Measurements from ENCODE around the gene GAL.
A peak's percentile ranks its signal among the peaks of the same experiment; 100 is the strongest.

The GAL gene

GRCh38 chr11:68683121-68683520, 1.2 kb upstream of the GAL start:
- no peak for DNase-seq

- no peak for DNase-seq
These were observed 584 bp upstream of the GAL start for GRCh38 chr11:68683536-68684384.

GRCh38 chr11:68685656-68686380, 1.5 kb downstream of the GAL start:
- DNase-seq = no peak

- DNase-seq = no peak
These were observed 2.1 kb downstream of the GAL start for GRCh38 chr11:68686486-68686885.

GRCh38 chr11:68687311-68687710, 3.0 kb downstream of the GAL start:
- DNase-seq = no peak

GRCh38 chr11:68687986-68688385, 3.6 kb downstream of the GAL start:
- DNase-seq = no peak

- no peak for DNase-seq
These were observed 4.5 kb downstream of the GAL start for GRCh38 chr11:68688881-68689280.

- no peak for DNase-seq
These were observed 5.6 kb downstream of the GAL start for GRCh38 chr11:68689737-68690625.

GRCh38 chr11:68690671-68691401, 6.5 kb downstream of the GAL start:
- DNase-seq = peak; percentile 60

GRCh38 chr11:68691402-68691784, 7.0 kb downstream of the GAL start:
- no peak for DNase-seq

GRCh38 chr11:68692115-68692514, 7.8 kb downstream of the GAL start:
- DNase-seq = no peak

- DNase-seq = no peak
These were observed 8.6 kb downstream of the GAL start for GRCh38 chr11:68692871-68693483.

- no peak for DNase-seq
These were observed 9.1 kb downstream of the GAL start for GRCh38 chr11:68693484-68693882.

GRCh38 chr11:68694431-68695297, 10.3 kb downstream of the GAL start:
- peak; percentile 53 for DNase-seq

- DNase-seq = peak; percentile 82
These were observed 11.2 kb downstream of the GAL start for GRCh38 chr11:68695531-68695930.

GRCh38 chr11:68698993-68699392, 14.6 kb downstream of the GAL start:
- DNase-seq = no peak

- DNase-seq = no peak
These were observed 20.5 kb downstream of the GAL start for GRCh38 chr11:68704887-68705286.

- DNase-seq = no peak
These were observed 23.2 kb downstream of the GAL start for GRCh38 chr11:68707527-68707926.

GRCh38 chr11:68709062-68709461, 24.7 kb downstream of the GAL start:
- DNase-seq = no peak

GRCh38 chr11:68710409-68710808, 26.1 kb downstream of the GAL start:
- no peak for DNase-seq

- no peak for DNase-seq
These were observed 26.8 kb downstream of the GAL start for GRCh38 chr11:68711114-68711513.
